GM12878 (cell line): ENCODE data around the gene CLNK. TPM values are rescaled to one million over a fixed set of nuclear protein-coding genes. Genes with fewer than 3 reads are reported as not detected.

Experiments used
- ATAC-seq: fragments of 200-7000 bp; cut with Tn5 transposase; 3 replicates; pipeline ENCODE4 v1.9.1; 2020; ENCODE audit warnings: mild to moderate bottlenecking, moderate library complexity
- BruUV-seq: library from RNA; stranded (reverse); fragments of 400-500 nt; replicated peaks from 2 replicates; lab custom pipeline; 2021; lab: Mats Ljungman, UMichigan
- CTCF ChIA-PET: fragments of 300-600 bp; sonication (Branson Sonifier 250); formaldehyde crosslinking; extraction: SDS; loops from one replicate; lab custom pipeline; 2021; ENCODE audit warnings: inconsistent platforms; lab: Yijun Ruan, JAX
- POLR2A ChIA-PET: fragments of 350-600 bp; formaldehyde crosslinking; extraction: SDS; loops from one replicate; lab custom pipeline; 2021; ENCODE audit warnings: inconsistent platforms; lab: Charles Lee
- RAD21 ChIA-PET: fragments of 300-600 bp; sonication (Branson Sonifier 250); formaldehyde crosslinking; loops from one replicate; lab custom pipeline; 2023; ENCODE audit warnings: antibody characterized with exemption; ENCODE audit not compliant: unreplicated experiment; lab: Charles Lee
- SMC1A ChIA-PET: fragments of 300-600 bp; sonication (Branson Sonifier 250); formaldehyde crosslinking; loops from one replicate; lab custom pipeline; 2023; ENCODE audit not compliant: unreplicated experiment, uncharacterized antibody; lab: Charles Lee
- DNase-seq: peaks from one replicate; pipeline ENCODE4 v3.0.0-alpha.2; 2011; ENCODE audit warnings: low read depth, low spot score
- FAIRE-seq: peaks from 3 replicates; lab custom pipeline; 2011; peaks lifted over from hg19 to GRCh38; lab: Jason Lieb, UNC
- H2AFZ ChIP-seq: 2 replicates; pipeline ENCODE4 v1.6.0; 2011; ENCODE audit warnings: low read depth, low read length, control low read depth; ENCODE audit not compliant: control insufficient read depth
- H3K27ac ChIP-seq: 2 replicates; pipeline ENCODE4 v1.5.1; 2011; ENCODE audit warnings: control low read depth; ENCODE audit not compliant: control insufficient read depth, insufficient read depth
- H3K27me3 ChIP-seq, 2 experiments: replicated peaks in 1 of 2; 2 replicates each; pipeline versions ENCODE4 v1.6.0 to v1.6.1; 2011; ENCODE audit warnings: low read length in 1 of 2; ENCODE audit not compliant: control insufficient read depth in 2 of 2, insufficient read depth in 2 of 2
- H3K36me3 ChIP-seq, 2 experiments: 2 replicates each; pipeline ENCODE4 v1.5.1; 2011; ENCODE audit warnings: low read length in 1 of 2; ENCODE audit not compliant: control insufficient read depth in 2 of 2, insufficient read depth in 2 of 2
- H3K4me1 ChIP-seq: 2 replicates; pipeline ENCODE4 v1.6.1; 2011; ENCODE audit warnings: mild to moderate bottlenecking, low read length, moderate library complexity, mixed read lengths; ENCODE audit not compliant: control insufficient read depth, insufficient read depth
- H3K4me2 ChIP-seq: 2 replicates; pipeline ENCODE4 v1.6.0; 2011; ENCODE audit warnings: control low read depth; ENCODE audit not compliant: control insufficient read depth, insufficient read depth
- H3K4me3 ChIP-seq: fragments of 200-600 bp; sonication (generic); 2 replicates; pipeline ENCODE4 v1.5.1; 2016
- H3K79me2 ChIP-seq: 2 replicates; pipeline ENCODE4 v1.6.0; 2011; ENCODE audit warnings: low read length; ENCODE audit not compliant: control insufficient read depth, insufficient read depth
- H3K9ac ChIP-seq: 2 replicates; pipeline ENCODE4 v1.8.0; 2011; ENCODE audit warnings: low read length, control low read depth, mixed read lengths; ENCODE audit not compliant: control insufficient read depth, insufficient read depth
- H3K9me3 ChIP-seq: replicated peaks from 3 replicates; pipeline ENCODE4 v1.5.1; 2011; ENCODE audit warnings: mild to moderate bottlenecking, low read length; ENCODE audit not compliant: control insufficient read depth, insufficient read depth
- H4K20me1 ChIP-seq: 2 replicates; pipeline ENCODE4 v1.6.0; 2011; ENCODE audit not compliant: control insufficient read depth, insufficient read depth
- ATF7 ChIP-seq: fragments of 450-650 bp; IDR thresholded peaks from 2 replicates; pipeline ENCODE4 v1.6.1; 2016; ENCODE audit warnings: low read depth, mild to moderate bottlenecking
- CEBPZ ChIP-seq: fragments of 150-350 bp; IDR thresholded peaks from 2 replicates; pipeline ENCODE4 v1.6.1; 2016; ENCODE audit warnings: low read depth, low read length
- KAT2A ChIP-seq: conservative IDR thresholded peaks from 2 replicates; pipeline ENCODE4 v1.6.1; 2011; ENCODE audit warnings: low read depth, low read length; ENCODE audit not compliant: control insufficient read depth
- MLLT1 ChIP-seq: fragments of 450-650 bp; IDR thresholded peaks from 2 replicates; pipeline ENCODE4 v1.6.1; 2016; ENCODE audit warnings: mild to moderate bottlenecking
- NFYB ChIP-seq: IDR thresholded peaks from 2 replicates; pipeline ENCODE4 v1.6.1; 2011; ENCODE audit warnings: low read depth, mild to moderate bottlenecking, low read length, improper control_type of control experiment, moderate library complexity; ENCODE audit not compliant: insufficient read depth
- NR2C2 ChIP-seq: IDR thresholded peaks from 2 replicates; pipeline ENCODE4 v1.6.1; 2011; ENCODE audit warnings: borderline replicate concordance, low read depth; ENCODE audit not compliant: control insufficient read depth, insufficient read length
- POLR2AphosphoS5 ChIP-seq: IDR thresholded peaks from 2 replicates; pipeline ENCODE4 v1.6.1; 2011; ENCODE audit warnings: mild to moderate bottlenecking, low read length, inconsistent platforms
- TAF1 ChIP-seq: IDR thresholded peaks from 2 replicates; pipeline ENCODE4 v1.6.1; 2011; ENCODE audit warnings: mild to moderate bottlenecking, low read depth, low read length, borderline replicate concordance
- ZBTB4 ChIP-seq: fragments of 450-650 bp; formaldehyde crosslinking; IDR thresholded peaks from 2 replicates; pipeline ENCODE4 v1.4.0; 2022; ENCODE audit warnings: mild to moderate bottlenecking, moderate library complexity
- ZNF384 ChIP-seq: IDR thresholded peaks from 2 replicates; pipeline ENCODE4 v1.6.1; 2012; ENCODE audit warnings: low read depth, mild to moderate bottlenecking, low read length, improper control_type of control experiment, borderline replicate concordance
- ZNF592 ChIP-seq: fragments of 450-650 bp; IDR thresholded peaks from 2 replicates; pipeline ENCODE4 v1.6.1; 2017; ENCODE audit warnings: mild to moderate bottlenecking, moderate library complexity
- WGBS: methylation state at CpG from one replicate; pipeline ENCODE4 v1.1.6; 2016; ENCODE audit warnings: low lambda C conversion rate; ENCODE audit not compliant: insufficient replicate concordance, insufficient coverage; ENCODE audit errors: missing lambda C conversion rate; 5-methylcytosine and 5-hydroxymethylcytosine counted together
- in situ Hi-C: fragments of 300-500 bp; cut with MboI; formaldehyde crosslinking; loops from 9 replicates; pipeline ENCODE4 v1.14.3; 2018; ENCODE audit warnings: mixed read lengths
- intact Hi-C: fragments of 100-400 bp; cut with micrococcal nuclease; formaldehyde crosslinking; loops from one replicate; pipeline ENCODE4 v1.14.2; 2022; ENCODE audit not compliant: unreplicated experiment
- polyA plus RNA-seq, 11 experiments: library from polyadenylated mRNA; depleted of rRNA in 4 of 11; unstranded in 6 of 11; stranded (reverse) in 5 of 11; fragments of >200 nt; fragmentation: Nextera tagmentation in 4 of 11; fragmentation: Illumina TruSeq in 1 of 11; extraction: Ambion mirVana in 4 of 11; extraction: Trizol in 1 of 11; gene quantifications; 1 replicate in 1 of 11; 2 replicates in 10 of 11; pipeline versions ENCODE4 v1.2.1 to v1.2.3, GENCODE V29; 2011 to 2016; ENCODE audit warnings: inconsistent platforms in 2 of 11, missing spikeins in 2 of 11, low read depth in 1 of 11
- total RNA-seq, 4 experiments: library from RNA; depleted of rRNA in 3 of 4; stranded (reverse); fragments of >200 nt in 3 of 4; fragmentation: Illumina TruSeq in 1 of 4; extraction: Trizol in 1 of 4; gene quantifications; 2 replicates each; pipeline versions ENCODE4 v1.2.1 to v1.2.3, GENCODE V29; 2013 to 2021

The CLNK gene
- total and polyA plus RNA-seq, 10 of the 15 experiments (the other 5 are each of a cell fraction or from before 2014, with no cell fraction given) = 2.1 to 14.3 (median 2.7) TPM

GRCh38 chr4:10576236-10576635 lies 108.3 kb downstream of the CLNK start:
- H3K4me3 ChIP-seq = no peak overlapping the region
- H4K20me1 ChIP-seq = no peaks in the 10 kb centered on the region
- DNase-seq = no peak
- H3K27me3 ChIP-seq = no peaks in the 10 kb centered on the region
- RAD21 ChIA-PET = interaction anchor here (1.4 kb wide), 1 partner anchor 21 kb away, joined by 6 read pairs; no protein-coding TSS in a partner anchor
- no peaks in the 10 kb centered on the region for H3K36me3 ChIP-seq
- no TSS peak for BruUV-seq
- H3K79me2 ChIP-seq = no peaks in the 10 kb centered on the region
- CTCF ChIA-PET = interaction anchor here (1.1 to 2.8 kb wide), 2 partner anchors 22 to 848 kb away, joined by 3 to 12 read pairs; no protein-coding TSS in a partner anchor
- no peak overlapping the region for H3K27ac ChIP-seq
- POLR2A ChIA-PET = no interaction called here
- WGBS = 68% methylated on average over 4 of the region's 4 CpGs
- H3K4me1 ChIP-seq = peaks cover 15% of the 10 kb centered on the region
- SMC1A ChIA-PET = interaction anchor here (1.6 kb wide), 1 partner anchor 22 kb away, joined by 5 read pairs; no protein-coding TSS in a partner anchor
- H3K9me3 ChIP-seq = no peaks in the 10 kb centered on the region
- in situ Hi-C loops (no loop called here), intact Hi-C loops (no loop called here)
- H3K4me2 ChIP-seq = no peak overlapping the region
- no peak overlapping the region for H2AFZ ChIP-seq
- ATAC-seq = no peak
- H3K9ac ChIP-seq = no peak overlapping the region
- FAIRE-seq = no peak
- no peak for TF ChIP-seq POLR2AphosphoS5
- no peak for TF ChIP-seq KAT2A
- no peak for TF ChIP-seq ATF7
- no peak for TF ChIP-seq MLLT1
- TF ChIP-seq NR2C2 = no peak
- no peak for TF ChIP-seq CEBPZ
- TF ChIP-seq ZBTB4 = no peak
- TF ChIP-seq ZNF384 = no peak
- TF ChIP-seq ZNF592 = no peak
- TF ChIP-seq NFYB = no peak
- TF ChIP-seq TAF1 = no peak
